HG02970 (cell line): ENCODE results near the gene FILIP1.

Experiments used
- ATAC-seq: cut with Tn5 transposase; IDR thresholded peaks from one replicate; pipeline ENCODE4 v1.9.1; 2021; ENCODE audit warnings: mild to moderate bottlenecking, moderate library complexity, moderate number of reproducible peaks; ENCODE audit not compliant: unreplicated experiment, low FRiP score

Gene FILIP1

DNA sequence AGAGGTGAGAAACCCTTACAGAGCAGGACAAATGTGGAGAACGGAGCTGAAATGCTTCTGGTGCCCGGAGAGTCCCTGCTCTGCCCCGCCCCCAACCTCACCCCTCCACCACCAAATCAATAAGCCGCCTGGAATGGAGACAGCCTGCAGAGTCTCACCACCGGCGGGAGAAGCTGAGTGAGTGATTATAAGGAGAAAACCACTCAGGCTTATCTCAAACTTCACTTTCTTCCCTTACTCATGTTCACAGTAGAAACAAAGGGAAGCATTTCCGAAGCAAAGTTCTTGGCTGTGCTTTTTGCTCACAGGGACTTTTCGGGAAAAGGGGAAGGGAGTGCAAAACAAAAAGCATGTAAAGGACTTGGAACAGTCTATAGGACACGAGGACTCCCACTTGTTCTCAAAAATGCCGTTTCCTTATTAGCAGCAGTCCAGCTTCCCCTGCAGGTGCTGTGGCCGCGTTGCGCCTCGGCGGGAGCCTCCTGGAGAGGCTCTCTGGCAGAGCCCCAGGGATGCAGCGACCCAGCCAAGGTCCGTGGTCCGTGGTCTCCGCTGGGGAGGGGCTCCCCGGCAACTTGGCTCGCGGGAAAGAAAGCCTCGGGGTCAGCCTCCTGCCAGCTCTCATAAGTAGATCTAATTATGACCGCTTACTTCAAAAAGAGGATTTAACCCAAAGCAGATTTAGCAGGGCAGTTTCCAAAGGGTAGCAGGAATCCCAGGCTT, 144.2 kb downstream of the FILIP1 start:
- ATAC-seq: no peak

DNA sequence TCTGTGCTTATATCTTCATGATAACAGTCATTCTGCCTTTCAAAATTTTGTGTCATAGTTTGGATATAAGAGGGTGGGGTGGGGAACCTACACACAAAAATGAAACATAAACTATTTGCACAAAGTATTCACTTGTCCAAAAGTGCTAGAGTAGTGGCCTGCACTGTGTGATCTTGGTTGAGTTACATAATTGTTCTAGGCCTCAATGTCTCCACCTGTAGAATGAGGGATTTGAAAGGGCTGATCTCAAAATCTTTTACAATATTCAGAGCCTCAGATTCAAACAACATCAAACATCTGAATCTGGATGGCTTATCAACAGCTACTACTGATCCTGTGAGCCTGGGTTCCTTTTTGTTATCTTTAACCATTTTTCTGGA, 144.7 kb downstream of the FILIP1 start:
- no peak for ATAC-seq

GRCh38 chr6:75347898-75348610, 145.5 kb downstream of the FILIP1 start:
- no peak for ATAC-seq

DNA sequence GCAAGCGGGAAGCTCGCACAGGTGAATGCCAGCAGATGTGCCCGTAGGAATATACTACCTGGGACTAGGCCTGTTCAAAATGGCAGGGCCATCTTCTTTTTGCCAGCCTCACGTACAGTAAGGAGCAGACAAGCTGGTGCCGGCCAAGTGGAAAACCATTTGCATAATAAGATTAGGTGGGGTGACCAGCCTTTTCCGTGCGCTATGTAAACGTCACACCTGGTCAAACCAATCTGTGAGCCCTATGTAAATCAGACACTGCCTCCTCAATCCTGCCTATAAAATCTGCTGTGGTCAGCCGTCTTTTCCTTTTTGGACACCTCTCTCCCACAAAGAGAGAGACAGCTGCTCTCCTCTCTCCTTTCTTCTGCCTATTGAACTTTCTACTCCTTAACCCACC, 148.2 kb downstream of the FILIP1 start:
- ATAC-seq: no peak

GRCh38 chr6:75344455-75344854, 149.1 kb downstream of the FILIP1 start:
- no peak for ATAC-seq

- no peak for ATAC-seq
Measured at GRCh38 chr6:75344021-75344420, 149.6 kb downstream of the FILIP1 start.

- no peak for ATAC-seq
Measured at GRCh38 chr6:75337835-75338580, 155.6 kb downstream of the FILIP1 start.

GRCh38 chr6:75334266-75335040, 159.1 kb downstream of the FILIP1 start:
- no peak for ATAC-seq

DNA sequence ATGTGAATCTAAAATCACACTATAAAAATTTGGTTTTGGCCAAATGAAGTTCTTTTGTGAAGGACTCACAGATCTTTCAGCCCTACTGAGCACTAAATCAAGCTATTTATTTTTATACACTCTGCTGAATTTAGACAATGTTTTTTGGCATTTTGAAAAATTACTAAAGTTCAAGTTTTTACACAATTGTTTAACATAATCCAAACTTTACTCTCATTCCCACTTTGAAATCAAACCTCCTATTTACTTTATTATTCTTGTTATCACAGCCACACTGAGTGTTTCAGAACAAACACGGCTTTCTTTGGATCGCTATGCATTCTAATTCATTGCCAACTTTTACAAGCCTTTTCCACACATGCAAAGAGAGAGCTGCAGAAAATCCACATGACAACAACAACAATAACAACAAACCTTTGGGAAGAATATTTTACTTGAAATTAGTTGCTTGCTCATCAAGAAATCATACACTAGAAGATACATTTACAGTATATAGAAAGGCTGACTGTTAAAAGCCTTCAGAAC, 159.9 kb downstream of the FILIP1 start:
- no peak for ATAC-seq

DNA sequence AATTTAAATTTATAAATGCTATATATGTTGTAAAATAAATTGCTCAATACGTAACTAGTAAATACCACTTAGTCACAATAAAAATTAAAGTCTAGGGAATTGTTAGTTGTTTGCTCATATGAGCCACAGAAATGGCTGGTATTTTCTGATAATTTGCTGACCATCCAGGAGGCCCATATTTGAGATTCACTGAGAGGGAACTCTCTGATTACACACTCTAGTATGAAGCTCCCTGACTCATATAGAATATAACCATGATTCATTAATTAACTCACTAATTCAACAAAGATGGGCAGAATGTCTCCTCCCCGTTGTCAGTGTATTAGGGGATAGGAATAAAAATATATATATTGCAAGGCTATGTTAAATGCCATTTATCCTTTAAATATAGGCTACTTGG, 162.4 kb downstream of the FILIP1 start:
- ATAC-seq: no peak

- no peak for ATAC-seq
Measured at GRCh38 chr6:75329703-75330102, 163.9 kb downstream of the FILIP1 start.

GRCh38 chr6:75327807-75328206, 165.8 kb downstream of the FILIP1 start:
- no peak for ATAC-seq

DNA sequence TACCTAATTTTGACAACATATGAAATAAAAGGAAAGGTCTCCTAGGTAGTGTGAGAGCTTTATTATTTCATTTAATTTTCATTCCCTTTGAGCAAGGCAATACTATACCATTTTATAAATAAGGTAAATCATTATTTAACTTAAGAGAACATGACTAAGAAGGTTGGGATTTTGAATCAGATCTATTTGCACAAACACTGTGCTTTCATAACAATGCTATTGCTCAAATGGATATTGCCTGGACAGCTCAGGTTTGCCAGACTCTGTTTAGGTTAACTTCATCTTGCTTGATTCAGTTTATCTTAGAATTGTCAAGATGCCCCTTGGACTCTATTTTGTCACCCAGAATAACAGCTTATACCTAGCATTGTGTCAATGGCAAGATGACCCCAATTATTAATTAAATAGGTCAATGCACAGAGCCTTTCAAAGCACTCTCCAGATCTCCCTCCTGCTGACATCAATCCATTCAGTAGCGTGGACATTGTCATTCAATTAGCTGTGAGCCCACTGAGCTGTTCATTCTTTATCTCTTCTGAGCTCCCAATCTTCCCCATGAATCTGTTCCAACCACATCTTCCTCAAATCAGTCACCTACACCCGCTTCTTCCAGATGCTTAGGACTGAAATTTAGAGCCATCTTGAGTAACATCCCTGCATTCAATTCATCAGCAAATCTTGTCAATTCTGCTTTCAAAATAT, 166.9 kb downstream of the FILIP1 start:
- ATAC-seq: no peak

DNA sequence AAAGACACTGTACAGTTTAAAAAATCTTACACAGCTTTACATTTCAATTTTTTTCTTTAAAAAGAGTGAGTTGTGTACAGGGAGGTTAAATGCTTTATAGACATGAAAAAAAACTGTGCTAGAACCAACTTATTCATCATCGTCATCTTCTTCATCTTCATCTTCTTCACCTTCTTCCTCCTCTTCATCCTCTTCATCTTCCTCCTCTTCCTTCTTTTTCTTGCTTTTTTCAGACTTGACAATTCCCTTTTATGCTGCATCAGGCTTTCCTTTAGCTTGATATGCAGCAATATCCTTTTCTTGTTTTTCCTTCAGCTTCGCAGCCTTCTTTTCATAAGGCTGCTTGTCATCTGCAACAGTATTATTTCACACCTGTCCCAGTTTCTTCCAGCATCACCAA, 174.7 kb downstream of the FILIP1 start:
- ATAC-seq: no peak

DNA sequence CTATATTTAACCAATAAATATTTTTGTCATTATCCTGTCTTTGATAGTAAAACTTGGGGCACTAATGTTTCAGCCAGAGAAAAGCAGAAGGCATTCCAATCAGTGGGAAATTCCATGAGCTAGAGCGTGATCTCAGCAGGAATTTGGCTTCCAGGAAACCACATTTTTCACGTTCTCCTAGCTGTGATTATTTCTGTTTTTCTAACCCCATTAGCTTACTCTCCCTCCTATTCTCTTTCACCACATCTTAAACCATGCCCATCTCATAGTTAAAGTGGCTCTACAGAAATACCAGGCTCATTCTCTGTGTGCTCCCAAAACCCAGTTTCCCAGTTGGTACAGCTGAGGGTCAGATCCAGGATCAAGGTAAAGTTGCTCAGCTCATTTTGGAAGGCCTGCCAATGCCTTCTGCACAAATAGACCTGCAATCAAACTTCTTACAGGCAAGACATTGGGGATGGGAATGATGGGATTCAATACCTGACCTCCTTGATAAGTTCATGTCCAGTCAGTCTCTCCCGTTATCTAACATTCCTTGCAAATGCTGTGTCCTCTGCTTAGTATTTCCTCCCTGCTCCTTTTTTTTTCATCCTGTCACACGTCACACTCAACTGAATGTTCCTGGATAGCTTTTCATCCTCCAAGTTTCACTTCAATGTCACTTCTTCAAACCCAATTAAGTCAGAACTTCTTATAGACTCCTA, 175.9 kb downstream of the FILIP1 start:
- no peak for ATAC-seq

DNA sequence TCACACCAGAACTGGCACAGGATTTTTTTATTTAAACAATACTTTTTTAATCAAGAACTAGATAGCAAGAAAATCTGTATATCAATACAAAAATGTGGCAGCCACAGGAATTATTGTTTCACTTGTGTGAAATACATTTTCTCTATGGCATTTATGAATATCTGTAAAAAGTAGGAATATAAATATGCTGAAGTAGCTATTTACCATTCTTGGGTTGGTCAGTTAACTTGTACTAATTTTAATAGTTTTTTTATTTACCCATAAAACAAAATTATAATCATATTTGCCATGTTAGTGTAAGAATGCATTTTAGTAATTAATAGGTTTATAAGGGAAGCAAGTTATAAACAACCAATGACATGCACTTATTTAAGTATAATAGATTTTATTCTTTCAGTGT, 177.6 kb downstream of the FILIP1 start:
- ATAC-seq: no peak

DNA sequence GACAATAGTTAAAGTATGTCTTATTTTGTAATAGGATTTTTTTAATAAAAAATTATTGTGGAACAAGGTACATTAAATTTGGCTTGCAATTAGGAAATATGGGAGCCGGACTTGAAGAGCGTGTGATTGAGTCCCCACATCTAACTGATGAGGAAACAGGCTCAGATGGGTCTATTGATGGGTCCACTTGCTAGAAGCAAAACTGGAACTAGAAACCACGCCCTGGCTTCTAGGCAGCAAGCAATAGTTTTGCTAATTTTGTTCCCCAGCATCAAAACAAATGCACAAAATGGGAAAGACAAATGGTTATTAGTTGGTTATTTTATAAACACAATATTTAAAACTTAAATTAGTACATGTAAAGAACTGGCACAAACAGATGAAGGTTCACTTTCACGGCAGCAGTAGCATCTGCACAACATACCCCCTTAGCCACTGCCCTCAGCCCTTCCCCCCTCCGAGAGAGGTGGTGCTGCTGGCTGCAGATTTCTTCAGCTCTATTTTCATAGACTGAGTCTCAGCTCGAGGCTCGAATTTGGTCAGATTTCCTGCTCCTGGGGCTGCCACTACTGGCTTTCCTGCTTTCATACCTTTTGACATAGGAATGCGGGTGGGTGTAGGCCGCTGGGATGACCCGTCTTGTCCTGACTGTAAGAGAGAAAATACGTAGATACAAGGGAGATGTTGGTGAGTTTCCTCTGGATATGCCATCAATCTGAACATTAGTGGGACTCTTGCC, 185.2 kb downstream of the FILIP1 start:
- no peak for ATAC-seq

DNA sequence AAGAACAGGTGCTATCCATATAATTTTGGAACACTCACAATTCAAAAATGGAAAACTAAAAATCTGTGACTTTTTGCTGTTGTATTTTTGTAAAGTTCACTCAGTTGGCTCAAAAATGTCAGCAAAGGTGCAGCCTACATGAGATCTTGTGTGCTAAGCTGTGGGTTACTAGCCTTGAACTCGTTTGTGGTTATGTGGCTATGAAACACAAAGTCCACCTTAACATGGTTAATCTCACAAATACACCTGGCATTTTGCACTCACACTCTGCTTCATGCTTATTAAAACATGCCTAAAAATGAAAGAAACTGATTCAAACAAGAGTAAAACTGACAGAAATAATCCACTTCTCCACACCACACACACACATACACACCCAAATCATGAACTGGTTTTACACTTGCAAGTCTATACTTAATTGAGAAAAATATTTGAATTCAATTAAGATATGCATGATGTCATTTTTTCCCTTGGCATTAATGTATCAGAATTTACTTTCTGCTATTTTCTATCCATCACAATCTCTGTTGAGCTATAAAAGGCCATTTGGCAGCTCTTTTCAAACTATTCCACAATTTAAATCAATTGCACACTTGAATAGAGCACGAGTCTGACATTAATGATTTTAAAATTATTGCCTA, 186.1 kb downstream of the FILIP1 start:
- no peak for ATAC-seq
